T-helper 1 cell (primary cell): ENCODE data around the gene XDH.

Source experiments
- DNase-seq, 5 donors: peaks; one replicate each; pipeline ENCODE4 v3.0.0-alpha.2; 2012 to 2020

Gene XDH

GRCh38 chr2:31363956-31364750 lies 50.4 kb downstream of the XDH start:
- no peak for DNase-seq

- no peak for DNase-seq
Measured at GRCh38 chr2:31362581-31362980, 52.0 kb downstream of the XDH start.

- DNase-seq: no peak
Measured at GRCh38 chr2:31359229-31359628, 55.3 kb downstream of the XDH start.

- DNase-seq: peak in 1 of 5 donors; percentile 15
Measured at GRCh38 chr2:31354837-31355236, 59.7 kb downstream of the XDH start.

GRCh38 chr2:31353179-31353578 lies 61.4 kb downstream of the XDH start:
- DNase-seq: no peak

GRCh38 chr2:31349684-31350083 lies 64.9 kb downstream of the XDH start:
- no peak for DNase-seq

GRCh38 chr2:31349160-31349559 lies 65.4 kb downstream of the XDH start:
- DNase-seq: no peak

GRCh38 chr2:31348618-31349017 lies 65.9 kb downstream of the XDH start:
- DNase-seq: no peak

GRCh38 chr2:31347750-31348149 lies 66.8 kb downstream of the XDH start:
- no peak for DNase-seq

GRCh38 chr2:31347319-31347718 lies 67.2 kb downstream of the XDH start:
- no peak for DNase-seq

GRCh38 chr2:31344447-31344846 lies 70.1 kb downstream of the XDH start:
- DNase-seq: no peak

GRCh38 chr2:31341351-31341750 lies 73.2 kb downstream of the XDH start:
- DNase-seq: no peak

- no peak for DNase-seq
Measured at GRCh38 chr2:31339696-31340095, 74.8 kb downstream of the XDH start.

- DNase-seq: no peak
Measured at GRCh38 chr2:31337860-31338259, 76.7 kb downstream of the XDH start.

GRCh38 chr2:31337197-31337596 lies 77.3 kb downstream of the XDH start:
- DNase-seq: no peak

- no peak for DNase-seq
Measured at GRCh38 chr2:31335921-31336585, 78.5 kb downstream of the XDH start.

- DNase-seq: no peak
Measured at GRCh38 chr2:31334311-31335026, 80.1 kb downstream of the XDH start.

- peak; percentile 39 to 73 (median 65) for DNase-seq
Measured at GRCh38 chr2:31333527-31334183, 80.9 kb downstream of the XDH start.

- no peak for DNase-seq
Measured at GRCh38 chr2:31333046-31333445, 81.5 kb downstream of the XDH start.

GRCh38 chr2:31332521-31332920 lies 82.0 kb downstream of the XDH start:
- no peak for DNase-seq

- no peak for DNase-seq
Measured at GRCh38 chr2:31331156-31331555, 83.4 kb downstream of the XDH start.

- DNase-seq: no peak
Measured at GRCh38 chr2:31329081-31329625, 85.4 kb downstream of the XDH start.

- DNase-seq: no peak
Measured at GRCh38 chr2:31328026-31328425, 86.5 kb downstream of the XDH start.
